ENCODE measurements around the gene NPFFR1. TPM values are rescaled to one million over a fixed set of nuclear protein-coding genes. Genes with fewer than 3 reads are reported as not detected.

Gene NPFFR1
- total and polyA plus RNA-seq, 4 donors: under 0.01 TPM; not detected in 3

GRCh38 chr10:70283071-70283444 lies 746 bp downstream of the NPFFR1 start:
- H3K27me3 ChIP-seq (ENCODE audit: control insufficient read depth in 4 of 4, insufficient read depth in 4 of 4, low read length in 3 of 4): peaks cover 0 to 7% (median 1%) of the 10 kb centered on the region in 4 donors

DNA sequence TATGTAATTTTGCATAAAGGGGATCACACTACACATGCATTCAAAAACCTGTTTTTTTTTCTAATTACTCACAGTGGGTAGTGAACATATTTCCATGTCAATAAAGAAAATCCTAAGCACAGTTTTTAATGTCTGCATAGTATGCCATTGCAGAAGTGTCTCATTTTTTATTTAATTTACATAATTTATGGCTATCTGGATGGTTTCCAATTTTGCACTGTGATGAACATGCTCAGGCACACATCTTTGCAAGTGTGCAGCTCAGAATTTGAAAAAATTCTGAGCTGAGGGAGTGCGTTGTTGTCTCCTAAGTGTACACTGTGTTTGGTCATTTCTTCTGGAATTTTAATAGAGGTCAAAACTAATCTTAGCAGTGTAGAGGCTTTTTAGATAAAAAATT lies 2.2 kb downstream of the NPFFR1 start:
- H3K4me3 ChIP-seq (ENCODE audit: low read depth in 1 of 3, low read length in 3 of 3): no peak overlapping the region
- TF ChIP-seq, protein P1, sequence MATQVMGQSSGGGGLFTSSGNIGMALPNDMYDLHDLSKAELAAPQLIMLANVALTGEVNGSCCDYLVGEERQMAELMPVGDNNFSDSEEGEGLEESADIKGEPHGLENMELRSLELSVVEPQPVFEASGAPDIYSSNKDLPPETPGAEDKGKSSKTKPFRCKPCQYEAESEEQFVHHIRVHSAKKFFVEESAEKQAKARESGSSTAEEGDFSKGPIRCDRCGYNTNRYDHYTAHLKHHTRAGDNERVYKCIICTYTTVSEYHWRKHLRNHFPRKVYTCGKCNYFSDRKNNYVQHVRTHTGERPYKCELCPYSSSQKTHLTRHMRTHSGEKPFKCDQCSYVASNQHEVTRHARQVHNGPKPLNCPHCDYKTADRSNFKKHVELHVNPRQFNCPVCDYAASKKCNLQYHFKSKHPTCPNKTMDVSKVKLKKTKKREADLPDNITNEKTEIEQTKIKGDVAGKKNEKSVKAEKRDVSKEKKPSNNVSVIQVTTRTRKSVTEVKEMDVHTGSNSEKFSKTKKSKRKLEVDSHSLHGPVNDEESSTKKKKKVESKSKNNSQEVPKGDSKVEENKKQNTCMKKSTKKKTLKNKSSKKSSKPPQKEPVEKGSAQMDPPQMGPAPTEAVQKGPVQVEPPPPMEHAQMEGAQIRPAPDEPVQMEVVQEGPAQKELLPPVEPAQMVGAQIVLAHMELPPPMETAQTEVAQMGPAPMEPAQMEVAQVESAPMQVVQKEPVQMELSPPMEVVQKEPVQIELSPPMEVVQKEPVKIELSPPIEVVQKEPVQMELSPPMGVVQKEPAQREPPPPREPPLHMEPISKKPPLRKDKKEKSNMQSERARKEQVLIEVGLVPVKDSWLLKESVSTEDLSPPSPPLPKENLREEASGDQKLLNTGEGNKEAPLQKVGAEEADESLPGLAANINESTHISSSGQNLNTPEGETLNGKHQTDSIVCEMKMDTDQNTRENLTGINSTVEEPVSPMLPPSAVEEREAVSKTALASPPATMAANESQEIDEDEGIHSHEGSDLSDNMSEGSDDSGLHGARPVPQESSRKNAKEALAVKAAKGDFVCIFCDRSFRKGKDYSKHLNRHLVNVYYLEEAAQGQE (IDR thresholded peaks at IDR 0.05): no peak
- TF ChIP-seq ATF3 (IDR thresholded peaks at IDR 0.05) (no peak), HNF4G (IDR thresholded peaks at IDR 0.05) (no peak), MAX (IDR thresholded peaks at IDR 0.05) (no peak), NR2F2 (IDR thresholded peaks at IDR 0.05) (no peak), EGR1 (IDR thresholded peaks at IDR 0.05; ENCODE audit: low read depth in 2 of 2) (no peak), FOXA1 (IDR thresholded peaks at IDR 0.05) (no peak), RXRA (IDR thresholded peaks at IDR 0.05) (no peak), HNF4A (conservative IDR thresholded peaks at IDR 0.05) (no peak), YY1 (IDR thresholded peaks at IDR 0.05) (no peak), GABPA (IDR thresholded peaks at IDR 0.05 in 1 of 2, conservative IDR thresholded peaks at IDR 0.05 in 1 of 2) (no peak), SP1 (IDR thresholded peaks at IDR 0.05) (no peak), ZBTB33 (IDR thresholded peaks at IDR 0.05) (no peak), RAD21 (IDR thresholded peaks at IDR 0.05) (no peak)
- H3K27ac ChIP-seq (ENCODE audit: low read depth in 1 of 2, low read length in 2 of 2): no peak overlapping the region
- H3K9me3 ChIP-seq (ENCODE audit: control insufficient read depth in 4 of 4, low read length in 3 of 4): no peaks in the 10 kb centered on the region
- peaks cover 0 to 7% (median 1%) of the 10 kb centered on the region in 4 donors for H3K27me3 ChIP-seq (ENCODE audit: control insufficient read depth in 4 of 4, insufficient read depth in 4 of 4, low read length in 3 of 4)
- H3K9ac ChIP-seq (ENCODE audit: low read depth in 1 of 2, low read length in 2 of 2): no peak overlapping the region
- H3K4me1 ChIP-seq (ENCODE audit: control insufficient read depth in 4 of 4, insufficient read depth in 4 of 4, low read length in 3 of 4): peaks cover 3 to 5% (median 4%) of the 10 kb centered on the region in 4 donors
- no peak for DNase-seq (ENCODE audit: low spot score)
- 95% methylated on average over 1 of the region's 1 CpG for WGBS
- H3K36me3 ChIP-seq (ENCODE audit: control insufficient read depth in 4 of 4, insufficient read depth in 3 of 4, low read depth in 1 of 4, low read length in 3 of 4): no peaks in the 10 kb centered on the region

More at GRCh38 chr10:70283071-70283444, 746 bp downstream of the NPFFR1 start:
- no peak overlapping the region for H3K9ac ChIP-seq (ENCODE audit: low read depth in 1 of 2, low read length in 2 of 2)
- TF ChIP-seq HNF4A (conservative IDR thresholded peaks at IDR 0.05): no peak
- TF ChIP-seq ZBTB33 (IDR thresholded peaks at IDR 0.05): no peak
- 82% methylated on average over 1 of the region's 1 CpG for WGBS
- no peaks in the 10 kb centered on the region for H3K9me3 ChIP-seq (ENCODE audit: control insufficient read depth in 4 of 4, low read length in 3 of 4)
- no peak for DNase-seq (ENCODE audit: low spot score)
- no peak overlapping the region for H3K27ac ChIP-seq (ENCODE audit: low read depth in 1 of 2, low read length in 2 of 2)
- no peak overlapping the region for H3K4me3 ChIP-seq (ENCODE audit: low read depth in 1 of 3, low read length in 3 of 3)
- H3K36me3 ChIP-seq (ENCODE audit: control insufficient read depth in 4 of 4, insufficient read depth in 3 of 4, low read depth in 1 of 4, low read length in 3 of 4): no peaks in the 10 kb centered on the region
- peaks cover 3 to 5% (median 4%) of the 10 kb centered on the region in 4 donors for H3K4me1 ChIP-seq (ENCODE audit: control insufficient read depth in 4 of 4, insufficient read depth in 4 of 4, low read length in 3 of 4)
